Keratinocyte (primary cell): ENCODE measurements around the gene GYS1. TPM values are rescaled to one million over a fixed set of nuclear protein-coding genes. Genes with fewer than 3 reads are reported as not detected.

ENCODE experiments used
- DNase-seq: peaks from one replicate; pipeline ENCODE4 v3.0.0-alpha.2; 2011; ENCODE audit warnings: low read depth, missing footprints, low spot score
- FAIRE-seq: peaks from 2 replicates; lab custom pipeline; 2011; peaks lifted over from hg19 to GRCh38; lab: Jason Lieb, UNC
- H2AFZ ChIP-seq: 2 replicates; pipeline ENCODE4 v1.6.0; 2012; ENCODE audit warnings: low read length, control low read depth, inconsistent platforms; ENCODE audit not compliant: control insufficient read depth
- H3K27ac ChIP-seq: 2 replicates; pipeline ENCODE4 v1.5.1; 2011; ENCODE audit warnings: low read length; ENCODE audit not compliant: control insufficient read depth, insufficient read depth
- H3K27me3 ChIP-seq: 3 replicates; pipeline ENCODE4 v1.6.0; 2011; ENCODE audit warnings: low read length; ENCODE audit not compliant: control insufficient read depth, insufficient read depth; ENCODE audit errors: extremely low read depth
- H3K36me3 ChIP-seq, 2 experiments: 2 replicates in 1 of 2; 3 replicates in 1 of 2; pipeline ENCODE4 v1.5.1; 2011; ENCODE audit warnings: low read length in 2 of 2, mild to moderate bottlenecking in 1 of 2; ENCODE audit not compliant: control insufficient read depth in 2 of 2, insufficient read depth in 2 of 2; ENCODE audit errors: extremely low read depth in 1 of 2
- H3K4me1 ChIP-seq: 3 replicates; pipeline ENCODE4 v1.5.1; 2011; ENCODE audit warnings: low read length; ENCODE audit not compliant: control insufficient read depth, insufficient read depth; ENCODE audit errors: extremely low read depth
- H3K4me2 ChIP-seq: 3 replicates; pipeline ENCODE4 v1.6.0; 2011; ENCODE audit warnings: low read depth, low read length; ENCODE audit not compliant: control insufficient read depth, insufficient read depth; ENCODE audit errors: extremely low read depth
- H3K4me3 ChIP-seq, 3 experiments: fragments of 200-600 bp in 1 of 3; sonication (generic) in 1 of 3; 2 replicates in 2 of 3; 3 replicates in 1 of 3; pipeline ENCODE4 v1.5.1; 2011 to 2016; ENCODE audit warnings: low read length in 3 of 3, mild to moderate bottlenecking in 3 of 3, control low read depth in 2 of 3, inconsistent platforms in 1 of 3, low read depth in 1 of 3, mixed read lengths in 1 of 3, mixed run types in 1 of 3, moderate library complexity in 1 of 3; ENCODE audit not compliant: control insufficient read depth in 2 of 3, insufficient read depth in 2 of 3; ENCODE audit errors: extremely low read depth in 1 of 3
- H3K79me2 ChIP-seq: 2 replicates; pipeline ENCODE4 v1.6.0; 2012; ENCODE audit warnings: low read length; ENCODE audit not compliant: control insufficient read depth, insufficient read depth
- H3K9ac ChIP-seq: 3 replicates; pipeline ENCODE4 v1.6.0; 2011; ENCODE audit warnings: low read length; ENCODE audit not compliant: control insufficient read depth, insufficient read depth; ENCODE audit errors: extremely low read depth
- H3K9me1 ChIP-seq: 3 replicates; pipeline ENCODE4 v1.6.0; 2011; ENCODE audit warnings: low read length; ENCODE audit not compliant: control insufficient read depth, insufficient read depth; ENCODE audit errors: extremely low read depth
- H3K9me3 ChIP-seq: 2 replicates; pipeline ENCODE4 v1.5.1; 2012; ENCODE audit warnings: low read depth, low read length; ENCODE audit not compliant: control insufficient read depth
- H4K20me1 ChIP-seq: 3 replicates; pipeline ENCODE4 v1.6.0; 2011; ENCODE audit warnings: low read length; ENCODE audit not compliant: control insufficient read depth, insufficient read depth; ENCODE audit errors: extremely low read depth
- EZH2 ChIP-seq: IDR thresholded peaks from one replicate; pipeline ENCODE4 v1.6.1; 2012; ENCODE audit warnings: inconsistent platforms, mild to moderate bottlenecking, low read length, moderate library complexity
- dilution Hi-C: fragments of 300-500 bp; cut with MboI; formaldehyde crosslinking; loops from one replicate; pipeline ENCODE4 v1.7.0; 2020; ENCODE audit warnings: low sequenced_read_pairs; ENCODE audit not compliant: extremely low pct_ligation_motif_present
- polyA plus RNA-seq, 5 experiments: library from polyadenylated mRNA; depleted of rRNA in 3 of 5; stranded (reverse) in 3 of 5; stranded (forward) in 1 of 5; unstranded in 1 of 5; fragments of >200 nt; gene quantifications; 1 replicate in 1 of 5; 2 replicates in 3 of 5; 3 replicates in 1 of 5; pipeline versions ENCODE4 v1.2.1 to v1.2.3, GENCODE V29; 2011 to 2012; ENCODE audit warnings: missing spikeins in 2 of 5, low read depth in 1 of 5, low replicate concordance in 1 of 5
- TF ChIP-seq, protein P1 (sequence below), 3 experiments: IDR thresholded peaks in 1 of 3; conservative IDR thresholded peaks in 1 of 3; optimal IDR thresholded peaks in 1 of 3; 2 replicates in 2 of 3; 3 replicates in 1 of 3; pipeline versions ENCODE3 to v1.5.1; 2011; ENCODE audit warnings: low read length in 3 of 3, mild to moderate bottlenecking in 3 of 3, moderate library complexity in 2 of 3, control low read depth in 1 of 3, inconsistent platforms in 1 of 3; ENCODE audit not compliant: insufficient read depth in 2 of 3; ENCODE audit errors: extremely low read depth in 1 of 3

Gene GYS1
- polyA plus RNA-seq, 1 donor (not counting 4 experiments of a cell fraction or from before 2014, with no cell fraction given): 46.5 TPM

- H3K4me3 ChIP-seq: no peak overlapping the region
- H3K36me3 ChIP-seq: no peaks in the 10 kb centered on the region
- TF ChIP-seq EZH2: no peak
- TF ChIP-seq, protein P1, sequence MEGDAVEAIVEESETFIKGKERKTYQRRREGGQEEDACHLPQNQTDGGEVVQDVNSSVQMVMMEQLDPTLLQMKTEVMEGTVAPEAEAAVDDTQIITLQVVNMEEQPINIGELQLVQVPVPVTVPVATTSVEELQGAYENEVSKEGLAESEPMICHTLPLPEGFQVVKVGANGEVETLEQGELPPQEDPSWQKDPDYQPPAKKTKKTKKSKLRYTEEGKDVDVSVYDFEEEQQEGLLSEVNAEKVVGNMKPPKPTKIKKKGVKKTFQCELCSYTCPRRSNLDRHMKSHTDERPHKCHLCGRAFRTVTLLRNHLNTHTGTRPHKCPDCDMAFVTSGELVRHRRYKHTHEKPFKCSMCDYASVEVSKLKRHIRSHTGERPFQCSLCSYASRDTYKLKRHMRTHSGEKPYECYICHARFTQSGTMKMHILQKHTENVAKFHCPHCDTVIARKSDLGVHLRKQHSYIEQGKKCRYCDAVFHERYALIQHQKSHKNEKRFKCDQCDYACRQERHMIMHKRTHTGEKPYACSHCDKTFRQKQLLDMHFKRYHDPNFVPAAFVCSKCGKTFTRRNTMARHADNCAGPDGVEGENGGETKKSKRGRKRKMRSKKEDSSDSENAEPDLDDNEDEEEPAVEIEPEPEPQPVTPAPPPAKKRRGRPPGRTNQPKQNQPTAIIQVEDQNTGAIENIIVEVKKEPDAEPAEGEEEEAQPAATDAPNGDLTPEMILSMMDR (optimal IDR thresholded peaks at IDR 0.05 in 1 of 3, IDR thresholded peaks at IDR 0.05 in 1 of 3, conservative IDR thresholded peaks at IDR 0.05 in 1 of 3; ENCODE audit: extremely low read depth in 1 of 3, insufficient read depth in 2 of 3, low read length in 3 of 3): no peak
- H3K4me1 ChIP-seq: no peaks in the 10 kb centered on the region
- H3K9me1 ChIP-seq: no peaks in the 10 kb centered on the region
- FAIRE-seq (no peak), DNase-seq (no peak)
- dilution Hi-C loops: no loop called here
- H3K4me2 ChIP-seq: no peak overlapping the region
- H3K9me3 ChIP-seq: no peaks in the 10 kb centered on the region
- H3K9ac ChIP-seq: no peak overlapping the region
- H3K79me2 ChIP-seq: no peaks in the 10 kb centered on the region
- H2AFZ ChIP-seq: no peak overlapping the region
- H4K20me1 ChIP-seq: no peaks in the 10 kb centered on the region
- no peaks in the 10 kb centered on the region for H3K27me3 ChIP-seq
- H3K27ac ChIP-seq: no peak overlapping the region
Observed at GRCh38 chr19:48945817-48946216, 47.3 kb downstream of the GYS1 start.

GRCh38 chr19:48945415-48945814, 47.7 kb downstream of the GYS1 start:
- DNase-seq: no peak
- Histone ChIP-seq H3K27ac (no peak overlapping the region), H4K20me1 (no peaks in the 10 kb centered on the region), H3K79me2 (no peaks in the 10 kb centered on the region), H2AFZ (no peak overlapping the region), H3K36me3 (no peaks in the 10 kb centered on the region), H3K9me3 (no peaks in the 10 kb centered on the region), H3K4me2 (no peak overlapping the region), H3K27me3 (no peaks in the 10 kb centered on the region), H3K9me1 (no peaks in the 10 kb centered on the region), H3K9ac (no peak overlapping the region), H3K4me1 (no peaks in the 10 kb centered on the region), H3K4me3 (no peak overlapping the region)
- dilution Hi-C loops: no loop called here
- TF ChIP-seq EZH2: no peak
- TF ChIP-seq, protein P1 (optimal IDR thresholded peaks at IDR 0.05 in 1 of 3, IDR thresholded peaks at IDR 0.05 in 1 of 3, conservative IDR thresholded peaks at IDR 0.05 in 1 of 3; ENCODE audit: extremely low read depth in 1 of 3, insufficient read depth in 2 of 3, low read length in 3 of 3): no peak
- no peak for FAIRE-seq
